ENCODE measurements around the gene EMP1.

Gene EMP1

DNA sequence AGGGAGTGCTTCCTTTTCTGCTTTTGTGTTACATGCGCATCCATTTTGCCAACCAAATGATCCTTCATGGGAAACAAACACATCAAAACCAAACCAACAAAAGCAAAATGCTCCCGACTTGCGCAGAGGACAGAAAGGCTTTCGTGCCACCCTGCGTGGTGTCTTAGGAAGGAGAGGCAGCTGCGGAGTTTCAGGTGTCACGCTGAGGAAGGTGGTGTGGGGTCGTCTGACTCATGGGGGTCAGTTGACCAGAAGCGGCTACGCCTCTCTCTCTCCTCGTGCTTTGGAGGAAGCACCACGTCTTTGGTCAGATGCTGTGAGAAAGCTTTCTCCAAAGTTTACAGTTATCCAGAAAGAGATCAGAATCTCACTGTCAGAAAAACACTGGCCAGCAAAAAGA lies 7.9 kb downstream of the EMP1 start:
- TF ChIP-seq, protein P1, sequence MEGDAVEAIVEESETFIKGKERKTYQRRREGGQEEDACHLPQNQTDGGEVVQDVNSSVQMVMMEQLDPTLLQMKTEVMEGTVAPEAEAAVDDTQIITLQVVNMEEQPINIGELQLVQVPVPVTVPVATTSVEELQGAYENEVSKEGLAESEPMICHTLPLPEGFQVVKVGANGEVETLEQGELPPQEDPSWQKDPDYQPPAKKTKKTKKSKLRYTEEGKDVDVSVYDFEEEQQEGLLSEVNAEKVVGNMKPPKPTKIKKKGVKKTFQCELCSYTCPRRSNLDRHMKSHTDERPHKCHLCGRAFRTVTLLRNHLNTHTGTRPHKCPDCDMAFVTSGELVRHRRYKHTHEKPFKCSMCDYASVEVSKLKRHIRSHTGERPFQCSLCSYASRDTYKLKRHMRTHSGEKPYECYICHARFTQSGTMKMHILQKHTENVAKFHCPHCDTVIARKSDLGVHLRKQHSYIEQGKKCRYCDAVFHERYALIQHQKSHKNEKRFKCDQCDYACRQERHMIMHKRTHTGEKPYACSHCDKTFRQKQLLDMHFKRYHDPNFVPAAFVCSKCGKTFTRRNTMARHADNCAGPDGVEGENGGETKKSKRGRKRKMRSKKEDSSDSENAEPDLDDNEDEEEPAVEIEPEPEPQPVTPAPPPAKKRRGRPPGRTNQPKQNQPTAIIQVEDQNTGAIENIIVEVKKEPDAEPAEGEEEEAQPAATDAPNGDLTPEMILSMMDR (IDR thresholded peaks at IDR 0.05; ENCODE audit: low read depth, low read length): no peak
- H3K4me3 ChIP-seq (ENCODE audit: low read depth, low read length): no peak overlapping the region; the same call in 1 of the 2 replicates

DNA sequence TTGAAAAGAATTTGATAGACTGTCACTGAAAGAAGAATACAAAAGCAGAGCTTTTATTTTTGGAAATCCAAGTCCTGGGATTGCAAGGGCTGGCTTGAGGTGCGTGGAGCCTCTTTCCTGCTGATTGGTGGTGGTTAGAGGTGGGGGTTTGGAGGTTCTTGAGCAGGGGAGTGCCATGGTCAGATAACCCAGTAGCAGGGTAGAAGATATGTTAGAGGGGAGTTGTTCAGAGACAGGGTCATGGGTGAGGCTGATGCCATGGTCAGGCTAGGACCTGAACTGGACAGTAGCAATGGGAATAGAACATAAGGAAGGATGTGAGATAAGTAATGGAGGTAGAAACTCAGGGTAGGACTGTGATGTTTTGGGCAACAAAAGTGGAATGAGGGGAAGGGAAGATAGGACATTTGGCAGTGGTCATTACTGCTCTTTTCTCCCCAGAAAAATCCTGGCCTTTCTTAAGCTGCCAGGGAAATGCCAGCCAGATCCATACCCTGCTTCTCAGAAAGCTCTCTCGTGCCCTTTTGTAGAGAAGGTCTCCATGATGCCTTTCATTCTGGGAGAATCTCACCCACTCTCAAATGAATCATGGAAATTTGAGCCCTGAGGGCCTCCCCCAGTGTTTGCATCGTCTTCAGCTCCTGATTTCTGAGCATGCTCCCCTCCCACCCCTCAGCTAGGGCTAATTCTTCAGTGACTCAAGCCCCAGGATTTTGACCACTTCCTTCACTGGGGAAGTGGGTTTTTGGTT lies 9.5 kb downstream of the EMP1 start:
- TF ChIP-seq, protein P1 (IDR thresholded peaks at IDR 0.05; ENCODE audit: low read depth, low read length): no peak
- peak overlapping the region; percentile 38 for H3K4me3 ChIP-seq (ENCODE audit: low read depth, low read length)

DNA sequence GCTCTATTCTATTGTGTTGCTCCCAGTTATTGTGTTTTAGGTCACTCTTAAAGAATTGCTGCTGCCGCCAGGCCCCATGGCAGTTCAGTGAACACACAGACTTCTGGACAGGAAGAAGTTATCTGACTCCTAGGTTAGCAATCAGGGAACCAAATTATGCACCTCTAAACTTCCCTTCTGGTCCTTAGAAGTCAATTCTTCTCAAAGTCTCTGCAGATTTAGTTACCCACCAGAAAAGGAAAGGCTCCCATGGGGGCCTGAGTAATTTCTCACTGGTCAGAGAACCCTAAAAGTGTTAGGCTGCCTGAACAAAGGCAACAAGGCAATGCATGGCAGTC lies 10.0 kb downstream of the EMP1 start:
- peak overlapping the region; percentile 20 for H3K4me3 ChIP-seq (ENCODE audit: low read depth, low read length)
- TF ChIP-seq, protein P1 (IDR thresholded peaks at IDR 0.05; ENCODE audit: low read depth, low read length): no peak

DNA sequence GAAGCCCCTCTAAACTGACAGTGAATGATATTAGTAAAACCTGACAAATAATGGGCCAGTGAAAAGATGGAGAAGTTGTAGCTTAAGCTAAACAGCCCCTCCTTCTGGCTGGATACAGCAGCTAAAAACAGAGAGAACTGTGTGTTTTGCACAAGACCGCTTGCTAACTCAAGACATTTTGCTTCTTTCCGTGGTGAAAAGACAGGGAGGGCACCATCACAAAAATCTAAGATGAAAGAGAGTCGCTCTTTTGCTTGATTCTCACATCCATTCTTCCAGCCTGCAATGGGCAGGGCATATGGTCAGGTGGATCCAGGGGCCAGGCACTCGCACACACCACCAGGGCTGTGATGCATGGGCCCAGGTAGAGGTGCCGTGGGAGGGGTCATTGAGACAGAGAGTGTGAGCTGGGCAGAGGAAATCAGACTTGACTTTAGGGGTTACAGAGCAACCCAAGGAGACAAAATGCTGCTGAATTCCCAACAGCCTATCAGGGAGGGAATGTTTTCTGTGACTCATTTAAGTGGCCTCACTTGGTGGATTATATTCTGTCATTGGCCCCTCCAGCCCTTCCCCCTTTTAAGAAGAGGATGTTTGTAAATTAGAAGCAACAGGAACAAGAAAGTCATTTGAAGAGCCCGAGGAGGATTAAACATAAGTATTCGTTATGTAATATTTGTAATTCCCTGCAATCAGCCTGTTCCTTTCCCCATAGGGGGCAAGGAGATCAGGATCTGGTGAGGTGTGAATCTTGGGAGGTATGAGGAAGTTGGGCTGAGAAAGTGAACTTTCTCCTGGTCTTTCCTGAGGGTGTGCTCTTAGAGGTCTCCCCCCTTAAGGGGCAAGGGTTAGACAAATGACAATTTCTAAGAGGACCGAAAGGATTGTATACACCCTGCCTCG lies 12.3 kb downstream of the EMP1 start:
- no peak overlapping the region for H3K4me3 ChIP-seq (ENCODE audit: low read depth, low read length)
- TF ChIP-seq, protein P1 (IDR thresholded peaks at IDR 0.05; ENCODE audit: low read depth, low read length): peak; percentile 43; the same call in 1 of the 2 replicates

DNA sequence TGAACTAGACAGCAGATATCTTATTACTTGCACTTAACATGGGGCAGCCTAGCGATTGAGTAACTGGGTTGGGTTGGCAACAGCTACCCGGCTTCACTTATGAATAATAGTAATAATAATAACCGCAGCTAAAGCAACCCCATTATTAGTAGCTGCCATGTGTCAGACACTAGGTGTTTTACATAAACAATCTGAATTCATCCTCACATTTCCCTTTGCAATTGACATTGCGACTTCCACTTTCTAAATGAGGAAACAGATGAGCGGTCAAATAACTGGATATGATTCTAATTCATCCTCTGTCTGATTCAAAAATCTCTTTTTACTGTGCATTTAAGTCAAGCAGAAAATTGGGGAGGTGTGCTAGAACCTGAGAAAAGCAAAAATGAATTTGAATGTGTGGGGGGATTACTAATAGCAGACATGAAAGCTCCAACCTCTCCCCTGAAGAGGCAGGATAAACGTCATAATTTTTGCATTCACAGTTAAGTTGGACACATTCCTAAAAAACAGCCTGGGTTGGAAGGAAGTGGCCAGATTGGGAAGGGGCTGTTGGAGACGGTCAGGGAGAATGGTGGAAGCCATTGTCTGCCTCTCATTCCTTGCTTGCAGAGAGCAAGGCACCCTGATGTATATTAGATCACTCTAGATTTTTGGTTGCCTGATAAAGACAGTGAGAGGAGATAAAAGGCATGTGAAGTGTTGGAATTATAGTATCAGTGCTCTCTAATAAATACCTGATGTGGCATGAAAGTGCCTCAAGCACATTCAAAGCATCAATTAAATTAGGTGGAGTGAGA lies 13.1 kb downstream of the EMP1 start:
- no peak overlapping the region for H3K4me3 ChIP-seq (ENCODE audit: low read depth, low read length)
- TF ChIP-seq, protein P1 (IDR thresholded peaks at IDR 0.05; ENCODE audit: low read depth, low read length): no peak

DNA sequence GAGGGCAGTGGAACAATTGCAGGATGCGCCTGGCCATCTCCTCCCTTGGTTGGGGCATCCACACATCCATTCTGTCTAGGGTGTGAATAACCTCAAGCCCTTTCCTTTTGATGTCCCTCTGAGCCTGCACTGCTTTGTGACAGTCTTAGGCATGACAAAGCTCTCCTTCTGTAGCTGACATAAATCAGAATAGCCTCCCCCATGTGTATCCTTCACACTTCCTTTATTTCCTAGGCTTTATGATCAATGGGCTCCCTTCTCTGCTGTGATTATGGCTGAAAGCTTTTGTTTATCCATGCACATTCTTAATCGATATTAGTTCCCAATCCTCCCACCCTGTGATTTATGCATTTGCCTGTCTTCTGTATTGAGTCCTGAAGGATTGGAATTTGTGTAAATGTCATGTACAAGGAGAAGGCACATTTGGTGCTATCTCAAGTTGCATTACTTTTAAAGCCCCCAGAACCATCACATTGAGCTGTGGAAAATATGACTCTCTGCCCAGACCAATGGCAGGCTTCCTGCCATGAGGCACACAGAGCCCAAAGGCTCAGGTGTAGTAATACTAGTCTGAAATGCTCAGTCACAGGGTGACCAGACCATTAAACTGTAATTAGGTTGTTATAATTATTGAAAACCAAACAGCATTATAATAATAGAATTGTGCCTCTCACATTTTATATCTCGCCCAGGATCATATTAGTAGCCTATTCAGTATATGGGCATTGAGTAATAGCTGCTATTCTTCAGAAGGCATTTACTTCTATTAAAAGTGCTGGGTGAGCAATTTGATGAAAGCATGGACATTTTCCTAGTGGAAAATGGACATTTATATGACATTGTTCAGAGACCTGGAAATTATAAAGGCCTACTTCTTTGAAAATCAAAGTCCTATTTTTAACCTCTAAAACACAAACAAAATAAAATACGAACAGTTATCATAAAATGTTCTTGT lies 14.0 kb downstream of the EMP1 start:
- TF ChIP-seq, protein P1 (IDR thresholded peaks at IDR 0.05; ENCODE audit: low read depth, low read length): no peak

More for the DNA sequence above, 14.0 kb downstream of the EMP1 start:
- no peak overlapping the region for H3K4me3 ChIP-seq (ENCODE audit: low read depth, low read length)

Measured in WI38 (cell line).